ENCODE data around the gene GALNT12. TPM values are rescaled to one million over a fixed set of nuclear protein-coding genes. Genes with fewer than 3 reads are reported as not detected.

The GALNT12 gene
- total RNA-seq, 1 donor = 10.1 TPM

GRCh38 chr9:98869078-98869745 lies 61.7 kb downstream of the GALNT12 start:
- no peak for TF ChIP-seq CTCF (IDR thresholded peaks at IDR 0.05; ENCODE audit: extremely low read depth, low read depth, low read length)
- H4K20me1 ChIP-seq (ENCODE audit: insufficient read depth, low read length) = no peaks in the 10 kb centered on the region
- no peak overlapping the region for H2AFZ ChIP-seq (ENCODE audit: low read length)
- H3K4me3 ChIP-seq (ENCODE audit: insufficient read depth, low read length) = no peak overlapping the region
- peaks cover 2% of the 10 kb centered on the region for H3K9me3 ChIP-seq (ENCODE audit: low read depth, low read length)
- H3K36me3 ChIP-seq (ENCODE audit: insufficient read depth, low read length) = no peaks in the 10 kb centered on the region
- no peaks in the 10 kb centered on the region for H3K79me2 ChIP-seq (ENCODE audit: insufficient read depth, low read length)
- no peak for DNase-seq (ENCODE audit: insufficient read length, low spot score, missing footprints)
- peaks cover 30% of the 10 kb centered on the region for H3K27me3 ChIP-seq (ENCODE audit: insufficient read depth, low read length)
- no peak overlapping the region for H3K27ac ChIP-seq (ENCODE audit: low read depth, low read length)
- H3K4me2 ChIP-seq (ENCODE audit: insufficient read depth, low read length) = no peak overlapping the region
- H3K4me1 ChIP-seq (ENCODE audit: insufficient read depth, low read length) = peaks cover 27% of the 10 kb centered on the region

- Histone ChIP-seq H2AFZ (ENCODE audit: low read length) (no peak overlapping the region), H3K36me3 (ENCODE audit: insufficient read depth, low read length) (no peaks in the 10 kb centered on the region), H3K79me2 (ENCODE audit: insufficient read depth, low read length) (no peaks in the 10 kb centered on the region), H3K4me1 (ENCODE audit: insufficient read depth, low read length) (peaks cover 27% of the 10 kb centered on the region), H4K20me1 (ENCODE audit: insufficient read depth, low read length) (no peaks in the 10 kb centered on the region), H3K27me3 (ENCODE audit: insufficient read depth, low read length) (peaks cover 24% of the 10 kb centered on the region), H3K4me2 (ENCODE audit: insufficient read depth, low read length) (no peak overlapping the region), H3K9me3 (ENCODE audit: low read depth, low read length) (peaks cover 2% of the 10 kb centered on the region), H3K27ac (ENCODE audit: low read depth, low read length) (no peak overlapping the region), H3K4me3 (ENCODE audit: insufficient read depth, low read length) (no peak overlapping the region)
- DNase-seq (ENCODE audit: insufficient read length, low spot score, missing footprints) = no peak
- no peak for TF ChIP-seq CTCF (IDR thresholded peaks at IDR 0.05; ENCODE audit: extremely low read depth, low read depth, low read length)
Observed at GRCh38 chr9:98869866-98870265, 62.4 kb downstream of the GALNT12 start.

GRCh38 chr9:98870782-98871557 lies 63.5 kb downstream of the GALNT12 start:
- no peak for TF ChIP-seq CTCF (IDR thresholded peaks at IDR 0.05; ENCODE audit: extremely low read depth, low read depth, low read length)
- no peak overlapping the region for H3K4me2 ChIP-seq (ENCODE audit: insufficient read depth, low read length)
- no peaks in the 10 kb centered on the region for H3K79me2 ChIP-seq (ENCODE audit: insufficient read depth, low read length)
- H3K4me1 ChIP-seq (ENCODE audit: insufficient read depth, low read length) = peaks cover 27% of the 10 kb centered on the region
- no peak overlapping the region for H3K4me3 ChIP-seq (ENCODE audit: insufficient read depth, low read length)
- peaks cover 23% of the 10 kb centered on the region for H3K27me3 ChIP-seq (ENCODE audit: insufficient read depth, low read length)
- H3K9me3 ChIP-seq (ENCODE audit: low read depth, low read length) = peaks cover 2% of the 10 kb centered on the region
- H3K36me3 ChIP-seq (ENCODE audit: insufficient read depth, low read length) = no peaks in the 10 kb centered on the region
- H4K20me1 ChIP-seq (ENCODE audit: insufficient read depth, low read length) = no peaks in the 10 kb centered on the region
- no peak overlapping the region for H3K27ac ChIP-seq (ENCODE audit: low read depth, low read length)
- no peak overlapping the region for H2AFZ ChIP-seq (ENCODE audit: low read length)
- no peak for DNase-seq (ENCODE audit: insufficient read length, low spot score, missing footprints)

GRCh38 chr9:98871558-98872065 lies 64.1 kb downstream of the GALNT12 start:
- H2AFZ ChIP-seq (ENCODE audit: low read length) = no peak overlapping the region
- H3K27ac ChIP-seq (ENCODE audit: low read depth, low read length) = no peak overlapping the region
- H3K36me3 ChIP-seq (ENCODE audit: insufficient read depth, low read length) = no peaks in the 10 kb centered on the region
- no peak overlapping the region for H3K4me2 ChIP-seq (ENCODE audit: insufficient read depth, low read length)
- H3K79me2 ChIP-seq (ENCODE audit: insufficient read depth, low read length) = no peaks in the 10 kb centered on the region
- no peak overlapping the region for H3K4me3 ChIP-seq (ENCODE audit: insufficient read depth, low read length)
- no peak for TF ChIP-seq CTCF (IDR thresholded peaks at IDR 0.05; ENCODE audit: extremely low read depth, low read depth, low read length)
- peaks cover 25% of the 10 kb centered on the region for H3K4me1 ChIP-seq (ENCODE audit: insufficient read depth, low read length)
- no peaks in the 10 kb centered on the region for H4K20me1 ChIP-seq (ENCODE audit: insufficient read depth, low read length)
- H3K9me3 ChIP-seq (ENCODE audit: low read depth, low read length) = peaks cover 2% of the 10 kb centered on the region
- no peak for DNase-seq (ENCODE audit: insufficient read length, low spot score, missing footprints)
- peaks cover 23% of the 10 kb centered on the region for H3K27me3 ChIP-seq (ENCODE audit: insufficient read depth, low read length)

Data from osteoblast (primary cell).